ENCODE measurements around the gene AKR1C1. TPM values are rescaled to one million over a fixed set of nuclear protein-coding genes. Genes with fewer than 3 reads are reported as not detected.
"Not testable (repeated sequence)": the region's sequence is repeated elsewhere in the genome, so short reads cannot be mapped to it uniquely, and the experiment has no call there.

AKR1C1 gene
- total RNA-seq = 100 to 1,000 TPM in 3 of 4 donors, 10 to 100 TPM in 1; 81.9 to 307 (median 222) TPM

DNA sequence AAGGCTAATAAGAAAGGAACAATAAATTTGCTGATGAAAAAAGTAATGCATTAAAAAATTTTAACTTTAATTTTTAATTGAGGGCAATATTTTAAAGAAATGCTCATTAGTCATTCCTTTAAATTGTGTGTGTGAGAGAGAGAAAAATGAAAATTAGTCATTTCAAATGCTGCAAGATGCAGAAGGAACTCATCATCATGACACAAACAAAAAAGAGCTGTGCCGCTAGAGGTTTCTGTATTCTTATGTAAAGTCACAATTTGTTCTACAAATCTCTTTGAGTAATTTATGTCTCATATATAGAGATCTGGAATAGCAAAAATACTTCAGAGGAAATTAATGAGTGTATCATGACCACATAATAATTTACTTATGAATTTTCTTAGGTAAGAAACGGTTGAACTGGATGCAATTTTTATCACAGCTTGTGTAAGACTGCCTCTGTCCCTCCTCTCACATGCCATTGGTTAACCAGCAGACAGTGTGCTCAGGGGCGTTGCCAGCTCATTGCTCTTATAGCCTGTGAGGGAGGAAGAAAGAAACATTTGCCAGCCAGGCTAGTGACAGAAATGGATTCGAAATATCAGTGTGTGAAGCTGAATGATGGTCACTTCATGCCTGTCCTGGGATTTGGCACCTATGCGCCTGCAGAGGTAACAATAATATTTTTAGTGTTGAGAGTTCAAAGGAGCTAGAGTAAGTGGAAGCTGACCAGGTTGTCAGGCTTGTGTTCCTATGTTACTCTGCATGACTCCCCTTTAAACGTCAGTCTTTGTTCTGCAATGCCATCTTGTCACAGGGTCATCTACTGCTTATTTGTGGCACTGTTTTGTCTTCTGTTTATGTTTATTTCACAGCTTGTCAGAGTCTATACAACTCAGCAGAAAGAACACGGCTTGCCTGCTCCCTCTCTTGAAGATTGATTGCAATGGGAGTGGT, at the start of gene AKR1C1:
Gene AKR1C1 (plus strand): TSS at position 540 of the 939 bp plus-strand sequence. CDS start 30 bp downstream, at position 570.
- H3K9me3 ChIP-seq, H3K27me3 ChIP-seq: not testable (repeated sequence)
- Histone ChIP-seq H3K36me3 (peaks cover 0 to 17% of the 10 kb centered on the region in 2 donors), H3K4me3 (peak within 1 kb of the TSS; percentile 49 to 68), H3K4me1 (peaks cover 0 to 16% (median 0%) of the 10 kb centered on the region in 3 donors), H3K27ac (peak within 1 kb of the TSS; percentile 43 to 70 (median 58))
- WGBS, 2 donors (ENCODE audit: low coverage in 1 of 2) = 19 to 22% methylated on average over 3 to 5 of the region's 7 CpGs
- ATAC-seq = peak; percentile 96
- peak; percentile 34 to 63 for TF ChIP-seq POLR2A (IDR thresholded peaks at IDR 0.05)
- peak; percentile 78 for TF ChIP-seq POLR2AphosphoS5 (IDR thresholded peaks at IDR 0.05)

DNA sequence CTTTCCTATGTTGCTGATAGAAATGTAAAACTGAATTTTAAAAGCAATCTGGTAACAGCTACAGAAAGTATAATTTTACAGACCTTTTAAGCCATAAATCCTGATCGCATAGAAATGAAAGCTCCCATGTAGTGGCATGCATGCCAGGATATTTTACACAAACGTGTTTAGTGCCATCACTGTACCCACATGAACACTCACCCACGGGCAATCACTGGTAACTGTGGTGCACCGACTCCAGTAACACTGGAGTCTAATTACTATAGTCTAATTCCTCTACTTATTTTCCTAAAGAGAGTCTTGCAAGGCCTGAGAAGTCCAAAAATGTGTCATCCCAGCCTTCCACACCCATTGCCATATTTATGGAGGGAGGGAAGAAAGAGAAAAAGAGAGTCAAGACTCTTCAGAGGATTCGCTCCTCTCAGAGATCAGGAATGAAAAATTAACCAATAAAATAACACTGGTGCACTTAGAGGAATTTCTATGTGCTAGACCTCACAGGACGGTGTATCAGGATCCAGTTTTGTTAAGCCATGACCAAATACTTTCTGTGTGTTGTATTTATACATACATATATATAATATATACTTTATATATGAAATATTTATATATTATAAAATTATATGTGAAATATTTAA, 48.9 kb upstream of the AKR1C1 start:
- Histone ChIP-seq H3K9me3 (no peaks in the 10 kb centered on the region), H3K4me3 (no peak overlapping the region), H3K4me1 (no peaks in the 10 kb centered on the region), H3K27me3 (no peaks in the 10 kb centered on the region), H3K36me3 (peaks cover 0 to 4% of the 10 kb centered on the region in 2 donors), H3K27ac (no peak overlapping the region)
- ATAC-seq = no peak
- WGBS, 2 donors (ENCODE audit: low coverage in 1 of 2) = 91 to 95% methylated on average over 5 to 6 of the region's 6 CpGs
- TF ChIP-seq POLR2AphosphoS5 (IDR thresholded peaks at IDR 0.05) = no peak

DNA sequence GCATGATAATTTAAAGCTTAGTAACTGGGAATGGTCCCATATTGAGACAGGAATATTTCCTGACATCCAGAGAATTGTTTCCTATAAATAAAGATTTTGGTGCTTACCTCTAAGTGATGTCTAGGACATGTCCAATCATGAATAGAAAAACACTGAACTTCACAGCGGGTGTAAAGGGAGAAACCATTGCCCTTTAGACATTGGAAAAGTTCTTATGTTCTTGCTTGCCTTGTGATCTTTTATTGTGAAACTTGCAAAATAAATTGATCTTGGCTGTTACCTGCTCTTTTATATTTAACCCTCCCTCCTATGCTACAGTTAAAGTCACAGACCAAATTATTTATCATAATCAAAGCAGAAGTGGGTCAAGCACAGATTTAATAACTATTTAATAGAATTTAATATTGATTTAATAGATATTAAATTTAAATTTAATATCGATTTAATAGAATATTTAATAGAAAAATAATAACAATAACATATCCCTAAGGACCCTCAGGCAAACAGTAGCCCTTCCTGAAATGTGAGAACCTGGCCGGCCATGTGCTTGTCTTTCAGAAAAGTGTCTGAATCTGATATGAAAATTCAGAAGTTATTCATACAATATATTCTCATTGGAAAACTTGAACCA, 47.0 kb upstream of the AKR1C1 start:
- H3K9me3 ChIP-seq = no peaks in the 10 kb centered on the region
- H3K27ac ChIP-seq = no peak overlapping the region
- TF ChIP-seq, protein P1, sequence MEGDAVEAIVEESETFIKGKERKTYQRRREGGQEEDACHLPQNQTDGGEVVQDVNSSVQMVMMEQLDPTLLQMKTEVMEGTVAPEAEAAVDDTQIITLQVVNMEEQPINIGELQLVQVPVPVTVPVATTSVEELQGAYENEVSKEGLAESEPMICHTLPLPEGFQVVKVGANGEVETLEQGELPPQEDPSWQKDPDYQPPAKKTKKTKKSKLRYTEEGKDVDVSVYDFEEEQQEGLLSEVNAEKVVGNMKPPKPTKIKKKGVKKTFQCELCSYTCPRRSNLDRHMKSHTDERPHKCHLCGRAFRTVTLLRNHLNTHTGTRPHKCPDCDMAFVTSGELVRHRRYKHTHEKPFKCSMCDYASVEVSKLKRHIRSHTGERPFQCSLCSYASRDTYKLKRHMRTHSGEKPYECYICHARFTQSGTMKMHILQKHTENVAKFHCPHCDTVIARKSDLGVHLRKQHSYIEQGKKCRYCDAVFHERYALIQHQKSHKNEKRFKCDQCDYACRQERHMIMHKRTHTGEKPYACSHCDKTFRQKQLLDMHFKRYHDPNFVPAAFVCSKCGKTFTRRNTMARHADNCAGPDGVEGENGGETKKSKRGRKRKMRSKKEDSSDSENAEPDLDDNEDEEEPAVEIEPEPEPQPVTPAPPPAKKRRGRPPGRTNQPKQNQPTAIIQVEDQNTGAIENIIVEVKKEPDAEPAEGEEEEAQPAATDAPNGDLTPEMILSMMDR (IDR thresholded peaks at IDR 0.05) = no peak
- no peak for TF ChIP-seq POLR2AphosphoS5 (IDR thresholded peaks at IDR 0.05)
- no peak for TF ChIP-seq EP300 (IDR thresholded peaks at IDR 0.05)
- TF ChIP-seq POLR2A (IDR thresholded peaks at IDR 0.05) = no peak
- no peaks in the 10 kb centered on the region for H3K27me3 ChIP-seq
- WGBS, 2 donors (ENCODE audit: low coverage in 1 of 2) = 91 to 100% methylated on average over 3 of the region's 3 CpGs
- no peak overlapping the region for H3K4me3 ChIP-seq
- H3K36me3 ChIP-seq = no peaks in the 10 kb centered on the region
- H3K4me1 ChIP-seq = no peaks in the 10 kb centered on the region
- ATAC-seq = no peak

DNA sequence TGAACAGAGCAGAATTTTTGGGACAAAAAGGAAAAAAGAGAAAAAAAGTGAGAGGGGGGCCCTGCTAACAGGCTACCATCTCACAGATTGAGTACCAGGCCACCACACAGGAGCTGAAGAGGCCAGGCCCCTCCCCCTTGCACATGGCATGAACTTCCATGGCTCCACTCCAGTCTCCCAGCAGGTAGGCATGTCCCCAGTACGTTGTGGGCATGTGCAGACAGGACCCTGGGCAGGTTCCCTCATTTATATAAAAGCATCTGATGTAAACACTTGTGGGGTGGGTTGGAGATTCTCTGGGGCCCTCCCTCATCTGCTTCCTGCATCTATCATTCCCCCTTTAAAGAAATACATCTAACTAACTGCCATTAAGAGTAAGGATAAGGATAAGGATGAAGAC, 45.0 kb upstream of the AKR1C1 start:
- no peaks in the 10 kb centered on the region for H3K27me3 ChIP-seq
- WGBS, 2 donors (ENCODE audit: low coverage in 1 of 2) = 64% methylated on average over 1 of the region's 1 CpG; no CpG with 5 or more reads in 1 of the 2 donors
- no peak for ATAC-seq

DNA sequence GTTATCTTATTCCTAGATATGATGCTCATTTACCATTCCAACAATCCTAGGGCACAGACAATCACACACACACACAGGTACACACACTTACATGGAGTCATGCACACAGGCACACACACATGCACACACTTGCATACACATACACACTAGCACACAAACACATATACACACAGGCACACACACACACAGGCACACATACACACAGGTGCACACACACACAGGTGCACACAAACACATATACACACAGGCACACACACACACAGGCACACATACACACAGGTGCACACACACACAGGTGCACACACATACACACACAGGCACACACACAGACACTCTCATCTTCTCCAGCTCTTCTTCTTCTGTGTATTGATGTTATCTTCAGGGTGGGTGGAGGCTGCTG, 38.7 kb upstream of the AKR1C1 start:
- not testable (repeated sequence) for H3K27ac ChIP-seq, ATAC-seq, H3K4me1 ChIP-seq, H3K36me3 ChIP-seq, H3K27me3 ChIP-seq, H3K4me3 ChIP-seq
- H3K9me3 ChIP-seq = peaks cover 0 to 30% (median 0%) of the 10 kb centered on the region in 3 donors

More for the DNA sequence above, 45.0 kb upstream of the AKR1C1 start:
- Histone ChIP-seq H3K36me3 (no peaks in the 10 kb centered on the region), H3K4me3 (no peak overlapping the region), H3K9me3 (no peaks in the 10 kb centered on the region), H3K4me1 (no peaks in the 10 kb centered on the region), H3K27ac (no peak overlapping the region)
- no peak for TF ChIP-seq EP300 (IDR thresholded peaks at IDR 0.05)
- TF ChIP-seq, protein P1 (IDR thresholded peaks at IDR 0.05) = no peak

DNA sequence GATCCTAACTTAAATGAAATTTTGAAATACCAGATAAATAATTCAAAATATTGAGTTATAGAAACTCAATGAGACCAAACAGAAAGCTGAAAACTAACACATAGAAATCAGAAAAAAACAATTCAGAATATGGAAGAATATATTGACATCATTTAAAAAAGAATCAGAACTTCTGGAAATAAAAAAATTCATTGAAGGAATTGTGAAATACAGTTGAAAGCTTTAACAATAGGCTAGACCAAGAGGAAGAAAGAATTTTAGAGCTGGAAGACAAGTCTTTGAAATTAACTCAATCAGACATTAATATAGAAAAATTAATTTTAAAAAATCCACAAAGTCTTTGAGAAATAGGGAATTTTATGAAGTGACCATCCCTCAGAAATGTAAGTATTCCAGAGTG, 36.8 kb upstream of the AKR1C1 start:
- H3K4me1 ChIP-seq = no peaks in the 10 kb centered on the region
- H3K27me3 ChIP-seq = no peaks in the 10 kb centered on the region
- H3K27ac ChIP-seq = no peak overlapping the region
- H3K36me3 ChIP-seq = no peaks in the 10 kb centered on the region
- ATAC-seq = no peak
- H3K9me3 ChIP-seq = peaks cover 0 to 30% (median 0%) of the 10 kb centered on the region in 3 donors
- no peak overlapping the region for H3K4me3 ChIP-seq
- no peak for TF ChIP-seq POLR2AphosphoS5 (IDR thresholded peaks at IDR 0.05)
